OCI-M2 (cell line): Measurements from ENCODE around the gene OPHN1.

Experiments used
- DNase-seq: peaks from one replicate; lab custom pipeline; 2025; ENCODE audit not compliant: unreplicated experiment; lab: John Stamatoyannopoulos, UW

The OPHN1 gene

GRCh38 chrX:68183612-68184214, 249.6 kb downstream of the OPHN1 start:
- DNase-seq, result no peak

- no peak for DNase-seq
Observed at GRCh38 chrX:68180579-68180978, 252.7 kb downstream of the OPHN1 start.

GRCh38 chrX:68179355-68179754, 253.9 kb downstream of the OPHN1 start:
- DNase-seq, result no peak

GRCh38 chrX:68177542-68177941, 255.8 kb downstream of the OPHN1 start:
- no peak for DNase-seq

GRCh38 chrX:68175562-68175961, 257.7 kb downstream of the OPHN1 start:
- no peak for DNase-seq

GRCh38 chrX:68163441-68163840, 269.9 kb downstream of the OPHN1 start:
- no peak for DNase-seq

GRCh38 chrX:68147848-68148247, 285.4 kb downstream of the OPHN1 start:
- no peak for DNase-seq

- DNase-seq, result no peak
Observed at GRCh38 chrX:68146054-68146453, 287.2 kb downstream of the OPHN1 start.

GRCh38 chrX:68139791-68140190, 293.5 kb downstream of the OPHN1 start:
- DNase-seq, result no peak

- DNase-seq, result no peak
Observed at GRCh38 chrX:68133181-68133580, 300.1 kb downstream of the OPHN1 start.

GRCh38 chrX:68132749-68133148, 300.5 kb downstream of the OPHN1 start:
- no peak for DNase-seq

- DNase-seq, result no peak
Observed at GRCh38 chrX:68121835-68122234, 311.5 kb downstream of the OPHN1 start.

- no peak for DNase-seq
Observed at GRCh38 chrX:68121371-68121770, 311.9 kb downstream of the OPHN1 start.

- no peak for DNase-seq
Observed at GRCh38 chrX:68115371-68115770, 317.9 kb downstream of the OPHN1 start.

GRCh38 chrX:68114573-68115129, 318.6 kb downstream of the OPHN1 start:
- DNase-seq, result no peak

GRCh38 chrX:68113837-68114572, 319.3 kb downstream of the OPHN1 start:
- DNase-seq, result no peak

- no peak for DNase-seq
Observed at GRCh38 chrX:68112321-68112720, 321.0 kb downstream of the OPHN1 start.

GRCh38 chrX:68109162-68109561, 324.1 kb downstream of the OPHN1 start:
- DNase-seq, result no peak

GRCh38 chrX:68098431-68098830, 334.9 kb downstream of the OPHN1 start:
- no peak for DNase-seq

- no peak for DNase-seq
Observed at GRCh38 chrX:68090266-68090665, 343.0 kb downstream of the OPHN1 start.

- DNase-seq, result no peak
Observed at GRCh38 chrX:68087526-68087925, 345.8 kb downstream of the OPHN1 start.

- no peak for DNase-seq
Observed at GRCh38 chrX:68086709-68087108, 346.6 kb downstream of the OPHN1 start.

- DNase-seq, result no peak
Observed at GRCh38 chrX:68084765-68085164, 348.5 kb downstream of the OPHN1 start.
